GM12878 (cell line): ENCODE measurements around the gene SULT6B1. TPM values are rescaled to one million over a fixed set of nuclear protein-coding genes. Genes with fewer than 3 reads are reported as not detected.

Experiments
- ATAC-seq: fragments of 200-7000 bp; cut with Tn5 transposase; 3 replicates; pipeline ENCODE4 v1.9.1; 2020; ENCODE audit warnings: mild to moderate bottlenecking, moderate library complexity
- BruUV-seq: library from RNA; stranded (reverse); fragments of 400-500 nt; replicated peaks from 2 replicates; lab custom pipeline; 2021; lab: Mats Ljungman, UMichigan
- CTCF ChIA-PET: fragments of 300-600 bp; sonication (Branson Sonifier 250); formaldehyde crosslinking; extraction: SDS; loops from one replicate; lab custom pipeline; 2021; ENCODE audit warnings: inconsistent platforms; lab: Yijun Ruan, JAX
- POLR2A ChIA-PET: fragments of 350-600 bp; formaldehyde crosslinking; extraction: SDS; loops from one replicate; lab custom pipeline; 2021; ENCODE audit warnings: inconsistent platforms; lab: Charles Lee
- RAD21 ChIA-PET: fragments of 300-600 bp; sonication (Branson Sonifier 250); formaldehyde crosslinking; loops from one replicate; lab custom pipeline; 2023; ENCODE audit warnings: antibody characterized with exemption; ENCODE audit not compliant: unreplicated experiment; lab: Charles Lee
- SMC1A ChIA-PET: fragments of 300-600 bp; sonication (Branson Sonifier 250); formaldehyde crosslinking; loops from one replicate; lab custom pipeline; 2023; ENCODE audit not compliant: unreplicated experiment, uncharacterized antibody; lab: Charles Lee
- DNase-seq: peaks from one replicate; pipeline ENCODE4 v3.0.0-alpha.2; 2011; ENCODE audit warnings: low read depth, low spot score
- FAIRE-seq: peaks from 3 replicates; lab custom pipeline; 2011; peaks lifted over from hg19 to GRCh38; lab: Jason Lieb, UNC
- H2AFZ ChIP-seq: 2 replicates; pipeline ENCODE4 v1.6.0; 2011; ENCODE audit warnings: low read depth, low read length, control low read depth; ENCODE audit not compliant: control insufficient read depth
- H3K27ac ChIP-seq: 2 replicates; pipeline ENCODE4 v1.5.1; 2011; ENCODE audit warnings: control low read depth; ENCODE audit not compliant: control insufficient read depth, insufficient read depth
- H3K27me3 ChIP-seq, 2 experiments: replicated peaks in 1 of 2; 2 replicates each; pipeline versions ENCODE4 v1.6.0 to v1.6.1; 2011; ENCODE audit warnings: low read length in 1 of 2; ENCODE audit not compliant: control insufficient read depth in 2 of 2, insufficient read depth in 2 of 2
- H3K36me3 ChIP-seq, 2 experiments: 2 replicates each; pipeline ENCODE4 v1.5.1; 2011; ENCODE audit warnings: low read length in 1 of 2; ENCODE audit not compliant: control insufficient read depth in 2 of 2, insufficient read depth in 2 of 2
- H3K4me1 ChIP-seq: 2 replicates; pipeline ENCODE4 v1.6.1; 2011; ENCODE audit warnings: mild to moderate bottlenecking, low read length, moderate library complexity, mixed read lengths; ENCODE audit not compliant: control insufficient read depth, insufficient read depth
- H3K4me2 ChIP-seq: 2 replicates; pipeline ENCODE4 v1.6.0; 2011; ENCODE audit warnings: control low read depth; ENCODE audit not compliant: control insufficient read depth, insufficient read depth
- H3K4me3 ChIP-seq: fragments of 200-600 bp; sonication (generic); 2 replicates; pipeline ENCODE4 v1.5.1; 2016
- H3K79me2 ChIP-seq: 2 replicates; pipeline ENCODE4 v1.6.0; 2011; ENCODE audit warnings: low read length; ENCODE audit not compliant: control insufficient read depth, insufficient read depth
- H3K9ac ChIP-seq: 2 replicates; pipeline ENCODE4 v1.8.0; 2011; ENCODE audit warnings: low read length, control low read depth, mixed read lengths; ENCODE audit not compliant: control insufficient read depth, insufficient read depth
- H3K9me3 ChIP-seq: replicated peaks from 3 replicates; pipeline ENCODE4 v1.5.1; 2011; ENCODE audit warnings: mild to moderate bottlenecking, low read length; ENCODE audit not compliant: control insufficient read depth, insufficient read depth
- H4K20me1 ChIP-seq: 2 replicates; pipeline ENCODE4 v1.6.0; 2011; ENCODE audit not compliant: control insufficient read depth, insufficient read depth
- BHLHE40 ChIP-seq, 2 experiments: fragments of 450-650 bp in 1 of 2; IDR thresholded peaks; 2 replicates each; pipeline ENCODE4 v1.6.1; 2011 to 2017; ENCODE audit warnings: low read depth in 2 of 2, borderline replicate concordance in 1 of 2, improper control_type of control experiment in 1 of 2, low read length in 1 of 2, mild to moderate bottlenecking in 1 of 2
- CREB1 ChIP-seq: IDR thresholded peaks from 2 replicates; pipeline ENCODE4 v1.6.1; 2012; ENCODE audit warnings: low read depth, mild to moderate bottlenecking, inconsistent platforms
- FOS ChIP-seq: IDR thresholded peaks from 3 replicates; pipeline ENCODE4 v1.6.1; 2011; ENCODE audit warnings: borderline replicate concordance; ENCODE audit not compliant: insufficient read length; ENCODE audit errors: extremely low read depth
- HDAC2 ChIP-seq: fragments of 200-600 bp; sonication (generic); IDR thresholded peaks from 2 replicates; pipeline ENCODE4 v1.6.1; 2017
- IKZF2 ChIP-seq, 2 experiments: fragments of 450-650 bp; IDR thresholded peaks; 2 replicates each; pipeline ENCODE4 v1.6.1; 2017; ENCODE audit warnings: mild to moderate bottlenecking in 2 of 2, moderate library complexity in 2 of 2
- MEF2A ChIP-seq: IDR thresholded peaks from 2 replicates; pipeline ENCODE4 v1.6.1; 2011; ENCODE audit warnings: low read depth, mild to moderate bottlenecking, low read length, moderate library complexity; ENCODE audit not compliant: insufficient read depth
- MTA3 ChIP-seq: IDR thresholded peaks from 2 replicates; pipeline ENCODE4 v1.6.1; 2012; ENCODE audit warnings: low read length, inconsistent platforms, borderline replicate concordance
- NFYB ChIP-seq: IDR thresholded peaks from 2 replicates; pipeline ENCODE4 v1.6.1; 2011; ENCODE audit warnings: low read depth, mild to moderate bottlenecking, low read length, improper control_type of control experiment, moderate library complexity; ENCODE audit not compliant: insufficient read depth
- NR2F1 ChIP-seq: fragments of 450-650 bp; conservative IDR thresholded peaks from 2 replicates; pipeline ENCODE4 v1.6.1; 2017; ENCODE audit warnings: mild to moderate bottlenecking
- RFX5 ChIP-seq: IDR thresholded peaks from 2 replicates; pipeline ENCODE4 v1.6.1; 2011; ENCODE audit warnings: low read depth, low read length, improper control_type of control experiment
- TCF3 ChIP-seq: IDR thresholded peaks from 2 replicates; pipeline ENCODE4 v1.6.1; 2012; ENCODE audit warnings: low read depth, mild to moderate bottlenecking, low read length, borderline replicate concordance; ENCODE audit not compliant: insufficient read depth
- WGBS: methylation state at CpG from one replicate; pipeline ENCODE4 v1.1.6; 2016; ENCODE audit warnings: low lambda C conversion rate; ENCODE audit not compliant: insufficient replicate concordance, insufficient coverage; ENCODE audit errors: missing lambda C conversion rate; 5-methylcytosine and 5-hydroxymethylcytosine counted together
- in situ Hi-C: fragments of 300-500 bp; cut with MboI; formaldehyde crosslinking; loops from 9 replicates; pipeline ENCODE4 v1.14.3; 2018; ENCODE audit warnings: mixed read lengths
- intact Hi-C: fragments of 100-400 bp; cut with micrococcal nuclease; formaldehyde crosslinking; loops from one replicate; pipeline ENCODE4 v1.14.2; 2022; ENCODE audit not compliant: unreplicated experiment
- polyA plus RNA-seq, 11 experiments: library from polyadenylated mRNA; depleted of rRNA in 4 of 11; unstranded in 6 of 11; stranded (reverse) in 5 of 11; fragments of >200 nt; fragmentation: Nextera tagmentation in 4 of 11; fragmentation: Illumina TruSeq in 1 of 11; extraction: Ambion mirVana in 4 of 11; extraction: Trizol in 1 of 11; gene quantifications; 1 replicate in 1 of 11; 2 replicates in 10 of 11; pipeline versions ENCODE4 v1.2.1 to v1.2.3, GENCODE V29; 2011 to 2016; ENCODE audit warnings: inconsistent platforms in 2 of 11, missing spikeins in 2 of 11, low read depth in 1 of 11
- total RNA-seq, 4 experiments: library from RNA; depleted of rRNA in 3 of 4; stranded (reverse); fragments of >200 nt in 3 of 4; fragmentation: Illumina TruSeq in 1 of 4; extraction: Trizol in 1 of 4; gene quantifications; 2 replicates each; pipeline versions ENCODE4 v1.2.1 to v1.2.3, GENCODE V29; 2013 to 2021

Gene SULT6B1
- total and polyA plus RNA-seq, 10 of the 15 experiments (the other 5 are each of a cell fraction or from before 2014, with no cell fraction given): not detected

GRCh38 chr2:37149626-37150322, 38.7 kb downstream of the SULT6B1 start:
- POLR2A ChIA-PET: interaction anchor here (0.7 kb wide), 1 partner anchor 979 kb away, joined by 3 read pairs; no protein-coding TSS in a partner anchor
- H3K27ac ChIP-seq: no peak overlapping the region
- peak; percentile 37 for ATAC-seq
- RAD21 ChIA-PET: no interaction called here
- H3K4me3 ChIP-seq: no peak overlapping the region
- peak overlapping the region; percentile 26; the same call in 1 of the 2 replicates for H3K4me2 ChIP-seq
- CTCF ChIA-PET: no interaction called here
- H3K36me3 ChIP-seq: peaks cover 2 to 42% of the 10 kb centered on the region in 2 experiments
- peaks cover 2% of the 10 kb centered on the region; the same call in 1 of the 3 replicates for H3K9me3 ChIP-seq
- peaks cover 3% of the 10 kb centered on the region; the same call in 1 of the 2 replicates for H4K20me1 ChIP-seq
- FAIRE-seq: peak; percentile 78
- H3K79me2 ChIP-seq: peaks cover 55% of the 10 kb centered on the region
- SMC1A ChIA-PET: no interaction called here
- no peak overlapping the region for H3K9ac ChIP-seq
- BruUV-seq: no TSS peak
- H2AFZ ChIP-seq: no peak overlapping the region
- WGBS: 32% methylated on average over 6 of the region's 6 CpGs
- in situ Hi-C loops (no loop called here), intact Hi-C loops (no loop called here)
- H3K27me3 ChIP-seq: no peaks in the 10 kb centered on the region
- peaks cover 4% of the 10 kb centered on the region; the same call in 1 of the 2 replicates for H3K4me1 ChIP-seq
- no peak for TF ChIP-seq HDAC2
- 0 out of 2 replicates have a peak, but pooled peaks have one; percentile 28 for TF ChIP-seq NFYB
- DNase-seq: no peak

GRCh38 chr2:37148325-37148724, 40.1 kb downstream of the SULT6B1 start:
- over 99% methylated on average over 7 of the region's 7 CpGs for WGBS
- no peak overlapping the region for H3K9ac ChIP-seq
- FAIRE-seq (no peak), ATAC-seq (no peak), DNase-seq (no peak)
- H3K27ac ChIP-seq: no peak overlapping the region
- H3K27me3 ChIP-seq: no peaks in the 10 kb centered on the region
- peaks cover 43% of the 10 kb centered on the region for H3K79me2 ChIP-seq
- ChIA-PET CTCF (interaction anchor here (1.1 kb wide), 1 partner anchor 21 kb away, joined by 4 read pairs; no protein-coding TSS in a partner anchor), SMC1A (no interaction called here), POLR2A (no interaction called here), RAD21 (no interaction called here)
- H4K20me1 ChIP-seq: peaks cover 3% of the 10 kb centered on the region; the same call in 1 of the 2 replicates
- in situ Hi-C loops: no loop called here
- BruUV-seq: no TSS peak
- H3K4me2 ChIP-seq: no peak overlapping the region
- H3K36me3 ChIP-seq: peaks cover 2 to 43% of the 10 kb centered on the region in 2 experiments
- intact Hi-C loops: no loop called here
- peaks cover 2% of the 10 kb centered on the region; the same call in 1 of the 3 replicates for H3K9me3 ChIP-seq
- H3K4me1 ChIP-seq: no peaks in the 10 kb centered on the region
- H3K4me3 ChIP-seq: no peak overlapping the region
- no peak for TF ChIP-seq RFX5
- TF ChIP-seq CREB1: no peak
- TF ChIP-seq TCF3: no peak
- no peak for TF ChIP-seq BHLHE40 (IDR thresholded peaks at IDR 0.05; ENCODE audit: borderline replicate concordance in 1 of 2, low read depth in 2 of 2, low read length in 1 of 2)
- no peak for TF ChIP-seq IKZF2 (IDR thresholded peaks at IDR 0.05)
- TF ChIP-seq FOS: no peak
- no peak for TF ChIP-seq MTA3
- TF ChIP-seq NR2F1: no peak
- no peak for TF ChIP-seq MEF2A
- no peak overlapping the region for H2AFZ ChIP-seq
